ENCODE data around the gene NDUFA5.
A peak's percentile ranks its signal among the peaks of the same experiment; 100 is the strongest.

Gene NDUFA5

DNA sequence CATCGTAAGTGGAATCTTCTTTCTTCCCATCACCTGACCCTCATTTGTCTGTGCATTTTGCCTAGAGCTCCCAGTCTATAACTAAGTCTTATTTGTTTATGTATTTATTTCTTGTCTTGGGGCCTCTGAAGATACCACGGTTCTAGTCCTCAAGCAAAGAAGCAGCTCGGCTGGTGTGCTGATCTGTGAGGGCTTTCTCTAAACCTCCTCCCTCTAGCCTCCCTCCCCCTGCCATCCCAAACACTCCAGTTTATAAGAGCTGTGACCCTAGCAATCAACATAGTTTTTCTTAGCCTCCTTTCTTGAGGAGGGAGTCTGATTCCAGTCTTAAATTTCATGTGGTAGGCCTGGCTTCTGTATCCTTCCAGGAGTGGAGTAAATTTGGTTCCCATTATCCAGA lies 15.7 kb upstream of the NDUFA5 start:
- TF ChIP-seq ZFX (IDR thresholded peaks at IDR 0.05; ENCODE audit: borderline replicate concordance), result no peak
- TF ChIP-seq, protein P1, sequence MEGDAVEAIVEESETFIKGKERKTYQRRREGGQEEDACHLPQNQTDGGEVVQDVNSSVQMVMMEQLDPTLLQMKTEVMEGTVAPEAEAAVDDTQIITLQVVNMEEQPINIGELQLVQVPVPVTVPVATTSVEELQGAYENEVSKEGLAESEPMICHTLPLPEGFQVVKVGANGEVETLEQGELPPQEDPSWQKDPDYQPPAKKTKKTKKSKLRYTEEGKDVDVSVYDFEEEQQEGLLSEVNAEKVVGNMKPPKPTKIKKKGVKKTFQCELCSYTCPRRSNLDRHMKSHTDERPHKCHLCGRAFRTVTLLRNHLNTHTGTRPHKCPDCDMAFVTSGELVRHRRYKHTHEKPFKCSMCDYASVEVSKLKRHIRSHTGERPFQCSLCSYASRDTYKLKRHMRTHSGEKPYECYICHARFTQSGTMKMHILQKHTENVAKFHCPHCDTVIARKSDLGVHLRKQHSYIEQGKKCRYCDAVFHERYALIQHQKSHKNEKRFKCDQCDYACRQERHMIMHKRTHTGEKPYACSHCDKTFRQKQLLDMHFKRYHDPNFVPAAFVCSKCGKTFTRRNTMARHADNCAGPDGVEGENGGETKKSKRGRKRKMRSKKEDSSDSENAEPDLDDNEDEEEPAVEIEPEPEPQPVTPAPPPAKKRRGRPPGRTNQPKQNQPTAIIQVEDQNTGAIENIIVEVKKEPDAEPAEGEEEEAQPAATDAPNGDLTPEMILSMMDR (IDR thresholded peaks at IDR 0.05), result no peak
- H3K27ac ChIP-seq, result no peak overlapping the region

DNA sequence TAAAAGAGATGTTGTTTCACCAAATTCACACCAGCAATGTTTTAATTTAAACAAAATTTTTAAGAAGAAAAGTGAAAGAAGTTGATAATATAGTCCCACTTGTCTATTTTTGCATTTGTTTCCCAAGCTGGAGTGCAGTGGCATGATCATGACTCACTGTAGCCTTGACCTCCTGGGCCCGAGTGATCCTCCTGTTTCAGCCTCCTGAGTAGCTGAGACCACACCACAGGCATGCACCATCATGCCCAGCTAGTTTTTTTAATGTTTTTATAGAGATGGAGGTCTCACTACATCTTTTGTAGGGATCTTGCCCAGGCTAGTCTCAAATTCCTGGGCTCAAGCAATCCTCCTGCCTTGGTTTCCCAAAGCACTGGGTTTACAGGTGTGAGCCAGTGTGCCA lies 14.1 kb upstream of the NDUFA5 start:
- TF ChIP-seq ZFX (IDR thresholded peaks at IDR 0.05; ENCODE audit: borderline replicate concordance), result no peak
- TF ChIP-seq, protein P1 (IDR thresholded peaks at IDR 0.05), result no peak
- no peak overlapping the region for H3K27ac ChIP-seq

DNA sequence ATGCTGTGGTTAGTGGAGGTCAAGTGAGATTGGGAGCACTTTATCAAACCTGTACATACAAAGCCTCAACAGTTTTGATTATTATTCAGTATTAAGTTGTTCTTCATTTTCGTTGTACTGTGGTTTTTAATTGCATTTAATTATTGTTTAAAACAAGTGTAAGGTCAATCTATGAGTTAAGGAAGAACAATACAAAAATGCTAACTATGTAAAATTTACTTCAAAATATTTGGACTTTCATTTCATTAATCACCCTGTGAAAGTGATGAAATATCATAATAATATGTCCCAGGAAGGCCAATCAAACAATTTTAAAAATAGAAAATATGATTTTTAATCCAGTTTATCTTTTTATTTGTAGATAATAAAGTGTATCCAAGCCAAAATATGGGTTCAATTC lies 13.6 kb upstream of the NDUFA5 start:
- no peak for TF ChIP-seq ZFX (IDR thresholded peaks at IDR 0.05; ENCODE audit: borderline replicate concordance)
- H3K27ac ChIP-seq, result no peak overlapping the region

DNA sequence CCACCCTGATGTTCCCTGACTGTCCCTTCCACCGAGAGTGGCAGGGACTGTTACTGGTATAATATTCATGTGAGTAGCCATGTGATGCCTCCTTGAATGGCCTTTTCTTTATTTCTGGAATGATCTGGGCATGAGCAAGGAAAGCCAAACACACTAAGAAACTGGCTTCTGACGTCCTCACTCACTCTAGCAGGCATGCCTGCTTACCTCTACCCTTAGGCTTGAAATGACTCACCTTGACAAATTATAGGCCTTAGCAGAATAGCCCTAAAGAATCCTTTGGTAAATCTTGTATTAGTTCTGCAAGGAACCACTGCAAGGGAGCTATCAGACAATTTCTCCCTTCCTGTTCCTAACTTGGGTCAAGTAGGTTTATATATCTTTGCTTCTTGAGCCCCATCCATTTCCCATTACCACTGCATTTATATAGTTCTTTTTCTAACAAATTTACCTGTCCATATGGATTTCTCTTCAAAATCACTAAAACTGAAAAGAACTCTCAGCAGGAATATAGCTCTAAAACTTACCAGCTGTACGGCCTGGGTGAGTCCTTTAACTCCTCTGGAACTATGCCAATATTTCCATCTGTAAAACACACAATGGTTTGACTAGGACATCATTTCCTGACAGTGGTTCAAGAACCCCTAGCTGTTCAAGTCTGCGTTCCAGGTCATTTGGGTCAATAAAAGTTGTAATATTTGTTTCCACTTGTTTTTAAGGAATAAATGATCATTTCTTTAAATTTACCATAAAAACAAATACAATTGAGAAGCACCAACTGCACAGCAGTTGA lies 13.0 kb upstream of the NDUFA5 start:
- no peak for TF ChIP-seq ZFX (IDR thresholded peaks at IDR 0.05; ENCODE audit: borderline replicate concordance)
- TF ChIP-seq, protein P1 (IDR thresholded peaks at IDR 0.05), result no peak
- no peak overlapping the region for H3K27ac ChIP-seq

DNA sequence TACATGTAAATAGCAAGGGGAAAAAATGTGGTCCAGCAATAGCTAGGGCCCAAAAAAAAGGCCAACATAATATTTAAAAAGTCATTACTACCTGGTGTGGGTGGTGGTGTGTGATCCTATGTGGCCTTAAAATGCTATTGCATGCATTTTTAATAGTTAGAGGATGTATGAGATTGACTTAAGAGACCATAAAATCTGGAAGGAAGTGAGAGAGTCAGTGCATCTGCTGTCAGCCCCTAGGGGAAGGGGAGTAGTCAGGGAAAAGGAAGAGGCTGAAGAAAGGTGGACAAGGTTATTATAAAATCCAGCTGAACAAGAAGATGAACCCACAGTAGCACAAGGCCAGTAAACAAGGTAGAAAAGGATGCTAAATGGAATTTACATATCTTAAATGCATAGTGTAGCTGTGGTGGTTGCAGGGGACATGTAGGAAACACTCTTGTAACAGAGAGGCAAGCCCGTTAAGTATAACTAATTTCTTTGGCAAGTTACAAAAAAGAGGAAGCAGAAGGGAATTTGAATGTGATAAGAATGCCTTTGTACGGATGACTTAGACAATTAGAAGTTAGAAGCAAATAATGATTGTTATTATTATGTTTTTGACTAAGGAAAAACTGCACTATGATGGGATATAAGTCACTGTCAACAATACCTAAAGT lies 11.9 kb upstream of the NDUFA5 start:
- H3K27ac ChIP-seq, result no peak overlapping the region
- TF ChIP-seq ZFX (IDR thresholded peaks at IDR 0.05; ENCODE audit: borderline replicate concordance), result no peak

DNA sequence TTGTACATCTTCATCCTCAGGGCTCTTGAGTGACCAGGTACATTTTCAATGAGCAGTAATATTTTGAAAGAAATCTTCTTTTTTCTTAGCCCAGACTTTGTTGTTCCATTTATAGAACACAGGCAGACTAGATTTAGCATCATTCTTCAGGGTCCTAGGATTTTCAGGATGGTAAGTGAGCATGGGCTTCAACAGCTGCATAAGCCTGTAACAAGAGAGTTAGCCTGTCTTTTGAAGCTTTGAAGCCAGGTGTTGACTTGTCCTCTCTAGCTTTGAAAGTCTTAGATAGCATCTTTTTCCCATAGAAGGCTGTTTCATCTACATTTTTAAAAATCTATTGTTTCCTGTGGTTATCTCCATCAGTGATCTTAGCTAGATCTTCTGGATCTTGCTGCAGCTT lies 4.5 kb upstream of the NDUFA5 start:
- TF ChIP-seq ZFX (IDR thresholded peaks at IDR 0.05; ENCODE audit: borderline replicate concordance), result no peak
- TF ChIP-seq, protein P1 (IDR thresholded peaks at IDR 0.05), result no peak
- H3K27ac ChIP-seq, result no peak overlapping the region

DNA sequence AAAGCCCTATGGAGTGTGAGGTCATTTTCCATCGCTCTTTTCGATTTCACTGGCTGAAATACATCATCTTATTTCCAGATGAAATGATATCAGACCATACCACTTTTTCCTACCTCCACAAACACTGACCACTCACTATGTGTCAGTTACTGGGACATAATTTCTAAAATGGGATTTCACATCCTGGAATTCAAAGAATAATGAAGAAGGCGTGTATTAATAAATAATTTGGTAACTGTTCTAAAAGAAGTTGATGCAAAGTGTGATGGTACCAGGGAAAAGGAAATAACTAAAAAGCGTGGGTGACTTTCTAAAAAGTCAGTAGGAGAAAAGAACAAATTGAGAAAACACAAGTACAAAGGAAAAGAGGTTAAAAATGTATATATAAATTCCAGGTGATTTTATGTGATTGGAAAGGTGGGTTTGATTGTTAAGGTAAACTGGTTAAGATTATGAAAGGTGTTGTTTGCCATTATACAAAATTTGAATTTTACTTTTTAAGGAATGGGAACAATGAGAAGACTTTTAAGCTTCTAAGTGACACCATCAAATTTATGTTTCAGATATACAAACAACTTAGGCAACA lies 764 bp upstream of the NDUFA5 start:
- H3K27ac ChIP-seq, result peak overlapping the region; percentile 77
- TF ChIP-seq, protein P1 (IDR thresholded peaks at IDR 0.05), result no peak
- TF ChIP-seq ZFX (IDR thresholded peaks at IDR 0.05; ENCODE audit: borderline replicate concordance), result no peak

DNA sequence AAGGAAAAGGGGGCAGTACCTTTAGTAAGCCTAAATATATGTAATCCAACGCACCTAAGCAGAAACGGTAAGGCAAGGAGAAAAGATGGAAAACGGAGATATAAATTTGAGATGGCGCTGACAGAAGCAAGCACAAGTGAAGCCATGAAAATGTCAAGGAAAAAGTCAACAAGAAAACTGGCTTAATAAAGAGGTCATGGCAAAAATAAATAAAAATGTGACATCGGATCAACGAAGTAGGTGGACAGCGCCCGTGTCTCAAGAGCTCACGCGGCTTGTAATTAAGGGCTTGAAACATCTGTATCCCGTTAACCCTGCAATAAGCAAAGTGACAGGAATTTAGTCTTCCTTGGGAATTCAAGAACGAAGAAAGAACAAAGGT lies 611 bp downstream of the NDUFA5 start:
- peak overlapping the region; percentile 77 for H3K27ac ChIP-seq
- TF ChIP-seq ZFX (IDR thresholded peaks at IDR 0.05; ENCODE audit: borderline replicate concordance), result no peak
- TF ChIP-seq, protein P1 (IDR thresholded peaks at IDR 0.05), result no peak
